GM23338 (cell line): Measurements from ENCODE around the gene ID2. TPM values are rescaled to one million over a fixed set of nuclear protein-coding genes. Genes with fewer than 3 reads are reported as not detected.

ENCODE experiments used
- ATAC-seq: fragments of 200-7000 bp; cut with Tn5 transposase; 3 replicates; pipeline ENCODE4 v1.9.1; 2020
- DNase-seq: peaks from one replicate; pipeline ENCODE4 v3.0.0-alpha.2; 2015; ENCODE audit warnings: low spot score
- H2AFZ ChIP-seq: fragments of 200-600 bp; sonication (generic); 2 replicates; pipeline ENCODE4 v1.8.0; 2016; ENCODE audit warnings: antibody characterized with exemption, mild to moderate bottlenecking, moderate library complexity
- H3F3A ChIP-seq: fragments of 200-600 bp; sonication (generic); replicated peaks from 2 replicates; pipeline ENCODE4 v1.8.0; 2017; ENCODE audit warnings: antibody characterized with exemption, mixed run types, low read depth
- H3K27ac ChIP-seq: fragments of 200-600 bp; sonication (generic); 2 replicates; pipeline ENCODE4 v1.6.1; 2016; ENCODE audit warnings: low read depth
- H3K27me3 ChIP-seq: fragments of 200-600 bp; sonication (generic); 2 replicates; pipeline ENCODE4 v1.8.0; 2016; ENCODE audit warnings: mild to moderate bottlenecking, mixed run types, moderate library complexity; ENCODE audit not compliant: insufficient read depth
- H3K36me3 ChIP-seq: fragments of 200-600 bp; sonication (generic); 2 replicates; pipeline ENCODE4 v1.8.0; 2016; ENCODE audit warnings: mild to moderate bottlenecking; ENCODE audit not compliant: insufficient read depth
- H3K4me1 ChIP-seq: fragments of 200-600 bp; sonication (generic); 2 replicates; pipeline ENCODE4 v1.8.0; 2016; ENCODE audit warnings: mild to moderate bottlenecking, moderate library complexity; ENCODE audit not compliant: insufficient read depth
- H3K4me2 ChIP-seq: fragments of 200-600 bp; sonication (generic); 2 replicates; pipeline ENCODE4 v1.7.1; 2017; ENCODE audit warnings: mixed run types
- H3K4me3 ChIP-seq: fragments of 200-600 bp; sonication (generic); 2 replicates; pipeline ENCODE4 v1.6.1; 2016; ENCODE audit warnings: mixed run types
- H3K79me2 ChIP-seq: fragments of 200-600 bp; sonication (generic); replicated peaks from 2 replicates; pipeline ENCODE4 v1.8.0; 2017; ENCODE audit warnings: mild to moderate bottlenecking; ENCODE audit not compliant: insufficient read depth
- H3K9me2 ChIP-seq: fragments of 200-600 bp; sonication (generic); 2 replicates; pipeline ENCODE4 v1.8.0; 2017; ENCODE audit not compliant: insufficient read depth
- H4K20me1 ChIP-seq: fragments of 200-600 bp; sonication (generic); replicated peaks from 2 replicates; pipeline ENCODE4 v1.8.0; 2017; ENCODE audit warnings: mild to moderate bottlenecking; ENCODE audit not compliant: insufficient read depth
- H3K27ac Mint-ChIP-seq: 2 replicates; pipeline ENCODE4 v1.8.0; 2020; ENCODE audit warnings: inconsistent platforms, mild to moderate bottlenecking, moderate library complexity, mixed read lengths
- H3K27me3 Mint-ChIP-seq: 3 replicates; pipeline ENCODE4 v1.8.0; 2022; ENCODE audit warnings: low read depth, mild to moderate bottlenecking, moderate library complexity, mixed read lengths, inconsistent platforms; ENCODE audit not compliant: insufficient read depth, poor library complexity
- H3K36me3 Mint-ChIP-seq: 3 replicates; pipeline ENCODE4 v1.8.0; 2021; ENCODE audit warnings: low read depth, mild to moderate bottlenecking, inconsistent platforms, moderate library complexity, mixed read lengths
- H3K4me1 Mint-ChIP-seq: 3 replicates; pipeline ENCODE4 v1.8.0; 2020; ENCODE audit warnings: mild to moderate bottlenecking, inconsistent platforms, mixed read lengths
- H3K4me3 Mint-ChIP-seq: 3 replicates; pipeline ENCODE4 v1.8.0; 2021; ENCODE audit warnings: moderate library complexity, mild to moderate bottlenecking, inconsistent platforms, mixed read lengths
- H3K9me3 Mint-ChIP-seq: 3 replicates; pipeline ENCODE4 v1.8.0; 2020; ENCODE audit warnings: moderate library complexity, mild to moderate bottlenecking, inconsistent platforms, mixed read lengths
- EZH2 ChIP-seq: fragments of 200-600 bp; sonication (generic); IDR thresholded peaks from one replicate; pipeline ENCODE4 v1.8.0; 2017; ENCODE audit warnings: antibody characterized with exemption, mild to moderate bottlenecking, low read depth; ENCODE audit not compliant: unreplicated experiment
- EZH2phosphoT487 ChIP-seq: fragments of 200-600 bp; sonication (generic); IDR thresholded peaks from one replicate; pipeline ENCODE4 v1.8.1; 2018; ENCODE audit warnings: antibody characterized with exemption; ENCODE audit not compliant: unreplicated experiment
- POLR2AphosphoS5 ChIP-seq: IDR thresholded peaks from 2 replicates; pipeline ENCODE4 v1.6.1; 2016; ENCODE audit warnings: antibody characterized with exemption, low read depth
- STAT1 ChIP-seq: IDR thresholded peaks from one replicate; pipeline ENCODE4 v1.6.1; 2016; ENCODE audit warnings: antibody characterized with exemption; ENCODE audit not compliant: unreplicated experiment
- polyA plus RNA-seq: library from polyadenylated mRNA; unstranded; fragments of >200 nt; fragmentation: Nextera tagmentation; extraction: Ambion mirVana; gene quantifications from 2 replicates; pipeline ENCODE4 v1.2.1, GENCODE V29; 2016
- total RNA-seq: library from RNA; depleted of rRNA; stranded (reverse); fragments of >200 nt; shearing (Covaris generic); gene quantifications from 2 replicates; pipeline ENCODE4 v1.2.3, GENCODE V29; 2014
- TF ChIP-seq, protein P1 (sequence below), 2 experiments: fragments of 200-600 bp in 1 of 2; sonication (generic) in 1 of 2; conservative IDR thresholded peaks; 2 replicates each; pipeline versions ENCODE4 v1.5.1 to v1.6.1; 2016 to 2017; ENCODE audit warnings: antibody characterized with exemption in 2 of 2, low read depth in 2 of 2, mild to moderate bottlenecking in 2 of 2, moderate library complexity in 1 of 2
- TF ChIP-seq, protein P2 (sequence below): IDR thresholded peaks from 2 replicates; pipeline ENCODE4 v1.6.1; 2016; ENCODE audit warnings: antibody characterized with exemption
- TF ChIP-seq, protein P3 (sequence below): fragments of 250-450 bp; sonication (Bioruptor Pico); IDR thresholded peaks from 2 replicates; pipeline ENCODE4 v1.5.0; 2020; ENCODE audit warnings: mild to moderate bottlenecking, moderate library complexity

The ID2 gene
- total and polyA plus RNA-seq, 2 experiments from 2014 or later: 87.0 to 110 TPM

DNA sequence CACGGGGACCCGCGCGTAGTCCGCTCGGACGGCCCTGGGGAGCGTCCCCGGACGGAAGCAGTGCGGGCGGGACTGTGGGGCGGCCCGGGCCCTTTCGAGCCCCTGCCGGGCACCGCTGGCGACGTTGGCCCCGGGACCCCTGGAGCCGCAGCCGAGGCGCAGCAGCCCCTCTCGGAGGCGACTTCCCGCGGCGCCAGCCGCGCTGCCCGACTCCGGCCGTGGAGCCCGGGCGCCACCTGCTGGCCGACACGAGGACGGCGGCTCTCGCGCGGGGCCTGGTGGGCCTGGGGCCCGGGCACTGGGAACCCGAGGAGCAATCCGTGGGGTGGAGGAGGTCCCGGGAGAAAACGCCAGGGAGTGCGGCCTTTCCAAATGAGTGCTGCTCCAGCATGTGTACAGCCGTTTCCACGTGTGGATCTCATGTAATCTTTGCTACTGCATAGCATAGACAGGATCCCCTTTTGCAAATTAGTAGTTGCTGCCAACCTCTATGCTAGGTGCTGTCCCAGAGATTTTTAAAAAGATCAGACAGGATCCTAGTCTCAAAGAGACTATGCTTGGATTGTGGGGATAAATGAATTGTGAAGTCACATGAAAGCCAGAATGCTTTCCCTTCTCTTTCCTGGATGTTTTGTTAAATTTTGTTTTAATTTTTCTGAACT is 4.0 kb downstream of the ID2 start:
- H3K4me3 ChIP-seq: peak overlapping the region; percentile 85
- peak overlapping the region; percentile 99 for H3K4me2 ChIP-seq
- no peaks in the 10 kb centered on the region for H3K36me3 ChIP-seq
- H3K9me3 Mint-ChIP-seq: peaks cover 2% of the 10 kb centered on the region; the same call in 1 of the 3 replicates
- no peaks in the 10 kb centered on the region; the same call in 1 of the 2 replicates for H3F3A ChIP-seq
- peak overlapping the region; percentile 52 for H3K4me3 Mint-ChIP-seq
- peaks cover 23% of the 10 kb centered on the region for H3K4me1 ChIP-seq
- TF ChIP-seq, protein P1, sequence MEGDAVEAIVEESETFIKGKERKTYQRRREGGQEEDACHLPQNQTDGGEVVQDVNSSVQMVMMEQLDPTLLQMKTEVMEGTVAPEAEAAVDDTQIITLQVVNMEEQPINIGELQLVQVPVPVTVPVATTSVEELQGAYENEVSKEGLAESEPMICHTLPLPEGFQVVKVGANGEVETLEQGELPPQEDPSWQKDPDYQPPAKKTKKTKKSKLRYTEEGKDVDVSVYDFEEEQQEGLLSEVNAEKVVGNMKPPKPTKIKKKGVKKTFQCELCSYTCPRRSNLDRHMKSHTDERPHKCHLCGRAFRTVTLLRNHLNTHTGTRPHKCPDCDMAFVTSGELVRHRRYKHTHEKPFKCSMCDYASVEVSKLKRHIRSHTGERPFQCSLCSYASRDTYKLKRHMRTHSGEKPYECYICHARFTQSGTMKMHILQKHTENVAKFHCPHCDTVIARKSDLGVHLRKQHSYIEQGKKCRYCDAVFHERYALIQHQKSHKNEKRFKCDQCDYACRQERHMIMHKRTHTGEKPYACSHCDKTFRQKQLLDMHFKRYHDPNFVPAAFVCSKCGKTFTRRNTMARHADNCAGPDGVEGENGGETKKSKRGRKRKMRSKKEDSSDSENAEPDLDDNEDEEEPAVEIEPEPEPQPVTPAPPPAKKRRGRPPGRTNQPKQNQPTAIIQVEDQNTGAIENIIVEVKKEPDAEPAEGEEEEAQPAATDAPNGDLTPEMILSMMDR (conservative IDR thresholded peaks at IDR 0.05; ENCODE audit: low read depth in 2 of 2): peak; percentile 68 to 88
- TF ChIP-seq POLR2AphosphoS5 (no peak), EZH2 (no peak)
- peaks cover 22% of the 10 kb centered on the region for H3K36me3 Mint-ChIP-seq
- no peak overlapping the region for H2AFZ ChIP-seq
- peaks cover 31% of the 10 kb centered on the region for H3K27me3 ChIP-seq
- H3K79me2 ChIP-seq: peaks cover 23% of the 10 kb centered on the region
- H3K27ac ChIP-seq: no peak overlapping the region
- ATAC-seq: peak; percentile 36
- H3K4me1 Mint-ChIP-seq: peaks cover 22% of the 10 kb centered on the region
- peak; percentile 61 for DNase-seq
- H3K9me2 ChIP-seq: no peaks in the 10 kb centered on the region
- no peak overlapping the region for H3K27ac Mint-ChIP-seq
- H3K27me3 Mint-ChIP-seq: peaks cover 32% of the 10 kb centered on the region
- H4K20me1 ChIP-seq: peaks cover 23% of the 10 kb centered on the region

DNA sequence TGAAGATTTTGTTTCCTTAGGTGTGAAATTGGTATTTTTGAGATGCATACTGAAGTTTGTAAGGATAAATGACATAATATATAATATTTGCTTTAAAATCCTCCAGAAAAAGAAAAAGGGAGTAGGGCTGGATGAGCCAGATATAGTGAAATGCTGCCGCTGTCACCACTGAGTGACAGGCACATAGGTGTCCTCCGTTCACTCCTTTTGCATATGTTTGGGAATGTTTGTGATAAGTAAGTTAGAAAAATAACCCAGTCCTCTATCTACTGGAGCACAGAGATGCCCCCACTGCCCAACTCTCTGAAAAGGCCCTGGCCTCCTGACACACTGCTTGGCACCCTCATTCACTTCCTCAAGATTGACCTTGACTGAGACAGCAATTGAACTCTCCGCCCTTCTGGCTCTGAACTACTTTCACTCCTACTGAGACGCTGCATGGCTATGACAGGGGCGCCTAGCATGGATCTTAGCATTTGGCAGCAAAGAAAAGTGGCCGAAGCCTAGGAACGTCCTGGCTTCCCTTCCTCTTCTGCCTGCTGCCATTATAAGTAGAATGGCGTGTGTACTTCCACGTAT is 10.1 kb downstream of the ID2 start:
- no peak overlapping the region for H3K27ac Mint-ChIP-seq
- H3K4me3 Mint-ChIP-seq: no peak overlapping the region
- no peak overlapping the region for H2AFZ ChIP-seq
- H3K27me3 ChIP-seq: no peaks in the 10 kb centered on the region
- H3K4me1 ChIP-seq: no peaks in the 10 kb centered on the region
- no peaks in the 10 kb centered on the region for H3K79me2 ChIP-seq
- no peak overlapping the region for H3K4me3 ChIP-seq
- H3F3A ChIP-seq: no peaks in the 10 kb centered on the region
- no peak overlapping the region for H3K4me2 ChIP-seq
- H3K36me3 ChIP-seq: no peaks in the 10 kb centered on the region
- no peaks in the 10 kb centered on the region for H4K20me1 ChIP-seq
- no peak for ATAC-seq
- H3K36me3 Mint-ChIP-seq: no peaks in the 10 kb centered on the region
- TF ChIP-seq, protein P2, sequence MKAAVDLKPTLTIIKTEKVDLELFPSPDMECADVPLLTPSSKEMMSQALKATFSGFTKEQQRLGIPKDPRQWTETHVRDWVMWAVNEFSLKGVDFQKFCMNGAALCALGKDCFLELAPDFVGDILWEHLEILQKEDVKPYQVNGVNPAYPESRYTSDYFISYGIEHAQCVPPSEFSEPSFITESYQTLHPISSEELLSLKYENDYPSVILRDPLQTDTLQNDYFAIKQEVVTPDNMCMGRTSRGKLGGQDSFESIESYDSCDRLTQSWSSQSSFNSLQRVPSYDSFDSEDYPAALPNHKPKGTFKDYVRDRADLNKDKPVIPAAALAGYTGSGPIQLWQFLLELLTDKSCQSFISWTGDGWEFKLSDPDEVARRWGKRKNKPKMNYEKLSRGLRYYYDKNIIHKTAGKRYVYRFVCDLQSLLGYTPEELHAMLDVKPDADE: no peak
- TF ChIP-seq, protein P1 (conservative IDR thresholded peaks at IDR 0.05; ENCODE audit: low read depth in 2 of 2): no peak
- TF ChIP-seq, protein P3, sequence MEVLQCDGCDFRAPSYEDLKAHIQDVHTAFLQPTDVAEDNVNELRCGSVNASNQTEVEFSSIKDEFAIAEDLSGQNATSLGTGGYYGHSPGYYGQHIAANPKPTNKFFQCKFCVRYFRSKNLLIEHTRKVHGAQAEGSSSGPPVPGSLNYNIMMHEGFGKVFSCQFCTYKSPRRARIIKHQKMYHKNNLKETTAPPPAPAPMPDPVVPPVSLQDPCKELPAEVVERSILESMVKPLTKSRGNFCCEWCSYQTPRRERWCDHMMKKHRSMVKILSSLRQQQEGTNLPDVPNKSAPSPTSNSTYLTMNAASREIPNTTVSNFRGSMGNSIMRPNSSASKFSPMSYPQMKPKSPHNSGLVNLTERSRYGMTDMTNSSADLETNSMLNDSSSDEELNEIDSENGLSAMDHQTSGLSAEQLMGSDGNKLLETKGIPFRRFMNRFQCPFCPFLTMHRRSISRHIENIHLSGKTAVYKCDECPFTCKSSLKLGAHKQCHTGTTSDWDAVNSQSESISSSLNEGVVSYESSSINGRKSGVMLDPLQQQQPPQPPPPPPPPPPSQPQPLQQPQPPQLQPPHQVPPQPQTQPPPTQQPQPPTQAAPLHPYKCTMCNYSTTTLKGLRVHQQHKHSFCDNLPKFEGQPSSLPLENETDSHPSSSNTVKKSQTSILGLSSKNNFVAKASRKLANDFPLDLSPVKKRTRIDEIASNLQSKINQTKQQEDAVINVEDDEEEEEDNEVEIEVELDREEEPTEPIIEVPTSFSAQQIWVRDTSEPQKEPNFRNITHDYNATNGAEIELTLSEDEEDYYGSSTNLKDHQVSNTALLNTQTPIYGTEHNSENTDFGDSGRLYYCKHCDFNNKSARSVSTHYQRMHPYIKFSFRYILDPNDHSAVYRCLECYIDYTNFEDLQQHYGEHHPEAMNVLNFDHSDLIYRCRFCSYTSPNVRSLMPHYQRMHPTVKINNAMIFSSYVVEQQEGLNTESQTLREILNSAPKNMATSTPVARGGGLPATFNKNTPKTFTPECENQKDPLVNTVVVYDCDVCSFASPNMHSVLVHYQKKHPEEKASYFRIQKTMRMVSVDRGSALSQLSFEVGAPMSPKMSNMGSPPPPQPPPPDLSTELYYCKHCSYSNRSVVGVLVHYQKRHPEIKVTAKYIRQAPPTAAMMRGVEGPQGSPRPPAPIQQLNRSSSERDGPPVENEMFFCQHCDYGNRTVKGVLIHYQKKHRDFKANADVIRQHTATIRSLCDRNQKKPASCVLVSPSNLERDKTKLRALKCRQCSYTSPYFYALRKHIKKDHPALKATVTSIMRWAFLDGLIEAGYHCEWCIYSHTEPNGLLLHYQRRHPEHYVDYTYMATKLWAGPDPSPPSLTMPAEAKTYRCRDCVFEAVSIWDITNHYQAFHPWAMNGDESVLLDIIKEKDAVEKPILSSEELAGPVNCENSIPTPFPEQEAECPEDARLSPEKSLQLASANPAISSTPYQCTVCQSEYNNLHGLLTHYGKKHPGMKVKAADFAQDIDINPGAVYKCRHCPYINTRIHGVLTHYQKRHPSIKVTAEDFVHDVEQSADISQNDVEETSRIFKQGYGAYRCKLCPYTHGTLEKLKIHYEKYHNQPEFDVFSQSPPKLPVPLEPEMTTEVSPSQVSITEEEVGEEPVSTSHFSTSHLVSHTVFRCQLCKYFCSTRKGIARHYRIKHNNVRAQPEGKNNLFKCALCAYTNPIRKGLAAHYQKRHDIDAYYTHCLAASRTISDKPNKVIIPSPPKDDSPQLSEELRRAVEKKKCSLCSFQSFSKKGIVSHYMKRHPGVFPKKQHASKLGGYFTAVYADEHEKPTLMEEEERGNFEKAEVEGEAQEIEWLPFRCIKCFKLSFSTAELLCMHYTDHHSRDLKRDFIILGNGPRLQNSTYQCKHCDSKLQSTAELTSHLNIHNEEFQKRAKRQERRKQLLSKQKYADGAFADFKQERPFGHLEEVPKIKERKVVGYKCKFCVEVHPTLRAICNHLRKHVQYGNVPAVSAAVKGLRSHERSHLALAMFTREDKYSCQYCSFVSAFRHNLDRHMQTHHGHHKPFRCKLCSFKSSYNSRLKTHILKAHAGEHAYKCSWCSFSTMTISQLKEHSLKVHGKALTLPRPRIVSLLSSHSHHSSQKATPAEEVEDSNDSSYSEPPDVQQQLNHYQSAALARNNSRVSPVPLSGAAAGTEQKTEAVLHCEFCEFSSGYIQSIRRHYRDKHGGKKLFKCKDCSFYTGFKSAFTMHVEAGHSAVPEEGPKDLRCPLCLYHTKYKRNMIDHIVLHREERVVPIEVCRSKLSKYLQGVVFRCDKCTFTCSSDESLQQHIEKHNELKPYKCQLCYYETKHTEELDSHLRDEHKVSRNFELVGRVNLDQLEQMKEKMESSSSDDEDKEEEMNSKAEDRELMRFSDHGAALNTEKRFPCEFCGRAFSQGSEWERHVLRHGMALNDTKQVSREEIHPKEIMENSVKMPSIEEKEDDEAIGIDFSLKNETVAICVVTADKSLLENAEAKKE (CRISPR knock-in tag): no peak
- TF ChIP-seq STAT1: no peak
- TF ChIP-seq EZH2phosphoT487: no peak
- no peak for TF ChIP-seq EZH2
- H3K27me3 Mint-ChIP-seq: no peaks in the 10 kb centered on the region
- no peak for DNase-seq
- H3K27ac ChIP-seq: no peak overlapping the region
- H3K9me3 Mint-ChIP-seq: peaks cover 2% of the 10 kb centered on the region; the same call in 1 of the 3 replicates
- H3K4me1 Mint-ChIP-seq: no peaks in the 10 kb centered on the region; the same call in 1 of the 3 replicates
- no peaks in the 10 kb centered on the region for H3K9me2 ChIP-seq
